Thoracic aorta (tissue), 2 donors: ENCODE results near the gene RBPJL. TPM values are rescaled to one million over a fixed set of nuclear protein-coding genes. Genes with fewer than 3 reads are reported as not detected.

Experiments used
- ATAC-seq: fragments of 150-250 bp; one replicate; pipeline ENCODE4 v1.8.0; 2017; ENCODE audit warnings: low read depth; ENCODE audit not compliant: insufficient number of reproducible peaks, low FRiP score
- DNase-seq: peaks from one replicate; pipeline ENCODE4 v3.0.0-alpha.2; 2020; ENCODE audit warnings: low spot score
- H3K27ac ChIP-seq, 2 donors: fragments of 200-600 bp; sonication (generic); 1 replicate in 1 of 2; 2 replicates in 1 of 2; pipeline ENCODE4 v1.5.1; 2016; ENCODE audit warnings: mild to moderate bottlenecking in 2 of 2, moderate library complexity in 2 of 2
- H3K27me3 ChIP-seq: fragments of 200-600 bp; sonication (generic); replicated peaks from 2 replicates; pipeline ENCODE4 v1.6.0; 2016; ENCODE audit warnings: mild to moderate bottlenecking; ENCODE audit not compliant: insufficient read depth
- H3K36me3 ChIP-seq: fragments of 200-600 bp; sonication (generic); one replicate; pipeline ENCODE4 v1.5.1; 2016
- H3K4me1 ChIP-seq, 2 donors: fragments of 200-600 bp; sonication (generic); 1 replicate in 1 of 2; 2 replicates in 1 of 2; pipeline versions ENCODE4 v1.5.1 to v1.6.0; 2016; ENCODE audit warnings: low read depth in 2 of 2, mild to moderate bottlenecking in 1 of 2; ENCODE audit not compliant: control insufficient read depth in 1 of 2
- H3K4me3 ChIP-seq: fragments of 200-600 bp; sonication (generic); 2 replicates; pipeline ENCODE4 v1.5.1; 2016; ENCODE audit warnings: mild to moderate bottlenecking
- H3K9me3 ChIP-seq: fragments of 200-600 bp; sonication (generic); 2 replicates; pipeline ENCODE4 v1.5.1; 2016
- total RNA-seq, 2 donors: library from RNA; depleted of rRNA; stranded (reverse); fragments of >200 nt; gene quantifications; one replicate each; pipeline versions ENCODE4 v1.1.0 to v1.2.3, GENCODE V29; 2016
- TF ChIP-seq, protein P1 (sequence below): fragments of 200-600 bp; sonication (generic); IDR thresholded peaks from one replicate; pipeline ENCODE4 v1.5.1; 2019; ENCODE audit warnings: antibody characterized with exemption

The RBPJL gene
- total RNA-seq, 2 donors from 2014 or later = not detected

DNA sequence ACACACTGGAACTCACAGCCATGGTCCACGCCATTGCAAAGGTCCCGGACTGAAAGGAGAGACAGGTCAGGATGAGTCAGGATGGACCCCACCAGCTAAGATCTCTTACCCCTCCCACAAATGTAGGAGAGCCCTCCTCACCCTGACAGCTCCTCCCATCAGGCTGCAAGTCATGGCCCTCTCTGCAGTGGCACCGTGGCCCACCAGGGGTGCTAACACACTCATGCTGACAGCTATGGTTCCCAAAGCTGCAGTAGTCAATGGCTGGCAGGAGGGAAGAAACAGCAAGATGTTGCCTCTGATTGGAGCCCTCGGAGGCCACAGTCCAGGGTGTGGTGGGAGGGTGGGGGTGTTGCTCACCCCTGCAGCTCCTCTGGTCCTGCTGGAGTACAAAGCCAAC is 5.7 kb upstream of the RBPJL start:
- TF ChIP-seq, protein P1, sequence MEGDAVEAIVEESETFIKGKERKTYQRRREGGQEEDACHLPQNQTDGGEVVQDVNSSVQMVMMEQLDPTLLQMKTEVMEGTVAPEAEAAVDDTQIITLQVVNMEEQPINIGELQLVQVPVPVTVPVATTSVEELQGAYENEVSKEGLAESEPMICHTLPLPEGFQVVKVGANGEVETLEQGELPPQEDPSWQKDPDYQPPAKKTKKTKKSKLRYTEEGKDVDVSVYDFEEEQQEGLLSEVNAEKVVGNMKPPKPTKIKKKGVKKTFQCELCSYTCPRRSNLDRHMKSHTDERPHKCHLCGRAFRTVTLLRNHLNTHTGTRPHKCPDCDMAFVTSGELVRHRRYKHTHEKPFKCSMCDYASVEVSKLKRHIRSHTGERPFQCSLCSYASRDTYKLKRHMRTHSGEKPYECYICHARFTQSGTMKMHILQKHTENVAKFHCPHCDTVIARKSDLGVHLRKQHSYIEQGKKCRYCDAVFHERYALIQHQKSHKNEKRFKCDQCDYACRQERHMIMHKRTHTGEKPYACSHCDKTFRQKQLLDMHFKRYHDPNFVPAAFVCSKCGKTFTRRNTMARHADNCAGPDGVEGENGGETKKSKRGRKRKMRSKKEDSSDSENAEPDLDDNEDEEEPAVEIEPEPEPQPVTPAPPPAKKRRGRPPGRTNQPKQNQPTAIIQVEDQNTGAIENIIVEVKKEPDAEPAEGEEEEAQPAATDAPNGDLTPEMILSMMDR = no peak
- ATAC-seq = no peak
- Histone ChIP-seq H3K27ac (no peak overlapping the region), H3K4me1 (no peaks in the 10 kb centered on the region), H3K4me3 (no peak overlapping the region), H3K36me3 (no peaks in the 10 kb centered on the region), H3K9me3 (no peaks in the 10 kb centered on the region), H3K27me3 (peaks cover 1% of the 10 kb centered on the region)
- no peak for DNase-seq

DNA sequence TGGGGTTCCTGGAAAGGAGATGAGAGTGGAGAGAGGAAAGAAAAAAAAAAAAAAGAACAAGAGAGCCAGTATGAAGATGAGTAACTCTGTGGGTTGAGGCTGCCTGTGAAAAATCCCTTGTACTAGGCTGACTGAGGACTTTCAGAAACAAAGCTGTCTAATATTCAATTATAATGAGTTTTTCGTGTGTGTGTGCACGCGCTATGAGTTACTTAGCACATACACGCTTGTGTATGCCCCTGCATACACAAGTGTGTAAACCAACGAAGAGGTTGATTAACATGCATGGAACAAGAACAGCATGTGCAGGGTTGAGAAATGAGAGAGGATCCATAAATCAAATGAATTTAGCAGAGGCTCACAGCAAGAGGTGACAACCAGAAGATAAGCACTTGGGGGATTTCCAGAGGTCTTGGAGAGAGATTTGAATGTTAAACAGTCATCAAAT is 4.8 kb upstream of the RBPJL start:
- TF ChIP-seq, protein P1 = no peak
- H3K4me3 ChIP-seq = no peak overlapping the region
- H3K27me3 ChIP-seq = peaks cover 8% of the 10 kb centered on the region
- no peaks in the 10 kb centered on the region for H3K9me3 ChIP-seq
- DNase-seq = no peak
- H3K36me3 ChIP-seq = no peaks in the 10 kb centered on the region
- H3K27ac ChIP-seq = no peak overlapping the region
- no peaks in the 10 kb centered on the region for H3K4me1 ChIP-seq
- ATAC-seq = no peak

DNA sequence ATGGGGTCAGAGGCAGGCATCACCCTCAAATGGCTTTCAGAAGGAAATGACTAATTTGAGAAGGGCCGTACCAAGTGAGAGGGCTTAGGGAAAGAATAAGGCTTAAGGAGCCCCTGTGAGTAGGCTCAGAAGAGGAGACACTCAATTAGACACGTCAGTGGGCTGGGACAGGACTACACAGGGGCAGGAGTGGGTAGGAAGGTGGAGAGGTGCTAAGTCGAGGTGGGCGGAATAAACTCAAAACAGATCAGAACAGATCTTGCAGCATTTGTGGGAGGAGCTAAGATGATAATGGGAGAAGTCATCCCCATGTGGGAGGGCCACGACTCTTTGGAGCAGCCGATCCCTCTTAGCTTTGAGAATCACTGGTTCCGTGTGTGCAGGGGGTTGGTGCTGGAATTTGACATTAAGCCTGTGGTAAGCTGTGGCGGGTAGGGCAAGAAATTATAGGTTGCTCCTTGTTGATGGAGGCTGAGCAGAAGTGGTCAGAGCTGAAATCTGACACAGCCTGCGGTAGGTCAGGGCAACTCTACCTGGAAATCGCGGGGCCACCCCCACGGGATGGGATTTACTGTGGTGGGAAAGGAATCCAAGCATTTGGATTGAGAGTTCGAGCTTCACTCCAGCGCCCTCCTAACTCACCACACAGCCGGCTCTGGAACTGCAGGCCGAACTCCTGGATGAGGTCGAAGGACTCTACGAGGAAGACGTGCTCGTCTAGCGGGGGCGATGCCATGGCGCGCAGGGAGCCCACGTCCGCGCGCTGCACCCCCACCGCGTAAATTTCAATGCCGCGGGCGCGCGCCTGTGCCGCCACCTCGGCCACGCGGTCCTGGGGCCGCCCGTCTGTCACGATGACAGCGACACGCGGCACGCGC is 2.8 kb upstream of the RBPJL start:
- ATAC-seq = no peak
- no peaks in the 10 kb centered on the region for H3K36me3 ChIP-seq

GRCh38 chr20:45304464-45304999 is 2.1 kb upstream of the RBPJL start:
- no peak for ATAC-seq

More for the DNA sequence above, 2.8 kb upstream of the RBPJL start:
- Histone ChIP-seq H3K4me1 (peaks cover 0 to 5% of the 10 kb centered on the region in 2 donors), H3K4me3 (no peak overlapping the region), H3K9me3 (no peaks in the 10 kb centered on the region), H3K27me3 (peaks cover 8% of the 10 kb centered on the region), H3K27ac (no peak overlapping the region)
- DNase-seq = no peak
- TF ChIP-seq, protein P1 = no peak

DNA sequence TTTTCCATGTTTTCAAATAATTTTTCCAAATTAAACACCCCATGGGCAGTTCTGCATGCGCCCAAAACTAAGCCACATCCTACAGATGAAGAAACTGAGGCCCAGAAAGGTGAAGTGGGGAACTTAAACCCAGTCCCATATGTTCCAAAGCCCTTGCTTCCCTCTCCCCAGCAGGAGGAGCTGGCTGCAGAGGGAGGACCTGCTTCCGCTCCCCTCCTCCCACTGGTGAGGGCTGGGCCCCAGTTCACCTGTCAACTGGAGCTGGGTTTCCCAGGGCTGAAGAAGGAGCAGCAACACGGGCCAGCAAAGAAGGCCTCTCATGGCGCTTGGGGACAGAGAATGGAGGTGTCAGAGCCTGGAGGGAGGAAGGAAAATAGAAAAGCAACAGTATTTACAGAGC is 1.4 kb upstream of the RBPJL start:
- Histone ChIP-seq H3K36me3 (no peaks in the 10 kb centered on the region), H3K27ac (no peak overlapping the region), H3K4me3 (no peak overlapping the region), H3K4me1 (peaks cover 0 to 5% of the 10 kb centered on the region in 2 donors), H3K27me3 (peaks cover 8% of the 10 kb centered on the region), H3K9me3 (no peaks in the 10 kb centered on the region)
- ATAC-seq (no peak), DNase-seq (no peak)
- TF ChIP-seq, protein P1 = no peak

More at GRCh38 chr20:45304464-45304999, 2.1 kb upstream of the RBPJL start:
- H3K4me1 ChIP-seq = peaks cover 0 to 5% of the 10 kb centered on the region in 2 donors
- H3K27ac ChIP-seq = no peak overlapping the region
- TF ChIP-seq, protein P1 = no peak
- no peak overlapping the region for H3K4me3 ChIP-seq
- H3K27me3 ChIP-seq = peaks cover 8% of the 10 kb centered on the region
- no peak for DNase-seq
- H3K9me3 ChIP-seq = no peaks in the 10 kb centered on the region
- no peaks in the 10 kb centered on the region for H3K36me3 ChIP-seq
